Erythroblast (primary cell): ENCODE results near the gene FUBP3.

Source experiments
- GATA1 ChIP-seq: IDR thresholded peaks from 2 replicates; pipeline ENCODE4 v1.6.1; 2011; ENCODE audit warnings: low read depth, mild to moderate bottlenecking, control low read depth, low read length, moderate library complexity
- POLR2A ChIP-seq: IDR thresholded peaks from 2 replicates; pipeline ENCODE4 v1.6.1; 2011; ENCODE audit warnings: mild to moderate bottlenecking, low read length

GRCh38 chr9:130663977-130664250 lies 84.5 kb downstream of the FUBP3 start:
- TF ChIP-seq POLR2A (no peak), GATA1 (no peak)
